HG03045 (cell line): ENCODE data around the gene HIVEP3.

ENCODE experiments used
- ATAC-seq: cut with Tn5 transposase; IDR thresholded peaks from one replicate; pipeline ENCODE4 v1.9.1; 2021; ENCODE audit warnings: mild to moderate bottlenecking, moderate library complexity; ENCODE audit not compliant: unreplicated experiment

Gene HIVEP3

DNA sequence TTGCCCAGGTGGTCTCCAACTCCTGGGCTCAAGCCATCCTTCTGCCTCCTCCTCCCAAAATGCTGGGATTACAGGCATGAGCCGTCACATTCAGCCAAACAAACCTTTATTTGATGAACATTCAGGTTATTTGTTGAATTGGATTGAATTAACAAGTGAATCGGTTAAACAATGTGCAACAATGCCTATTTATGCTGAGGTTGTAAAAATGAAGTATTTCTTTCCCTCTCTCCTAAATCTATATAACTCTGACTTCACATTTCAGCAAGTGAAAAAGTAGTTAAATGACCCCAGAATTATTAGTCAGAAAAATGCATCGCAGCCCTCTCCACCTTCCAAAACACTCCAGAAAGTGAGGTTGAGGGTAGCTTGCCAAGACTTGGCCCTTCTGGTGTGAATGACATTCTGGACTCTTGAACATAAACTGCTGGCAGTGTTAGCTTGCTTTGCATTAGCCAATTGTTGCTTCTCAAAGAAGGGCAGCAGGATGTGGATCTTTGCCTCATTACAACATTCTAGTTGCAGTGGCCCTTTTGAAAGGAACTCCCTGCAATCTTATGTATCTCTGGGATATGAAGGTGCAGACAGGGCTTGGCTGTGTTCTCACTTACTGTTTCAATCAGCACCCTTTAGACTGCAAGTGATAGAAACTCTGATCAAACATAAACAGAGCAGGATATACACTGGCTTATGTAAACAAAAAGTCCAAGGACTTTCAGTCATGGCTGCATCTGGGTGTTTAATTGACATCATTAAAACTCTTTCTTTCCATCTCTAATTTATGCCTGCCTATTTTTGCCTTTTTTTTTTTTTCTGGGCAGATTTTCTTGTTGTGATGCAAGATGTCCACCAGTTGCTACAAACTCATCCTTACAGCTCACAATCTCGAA, 456.7 kb downstream of the HIVEP3 start:
- ATAC-seq = no peak

DNA sequence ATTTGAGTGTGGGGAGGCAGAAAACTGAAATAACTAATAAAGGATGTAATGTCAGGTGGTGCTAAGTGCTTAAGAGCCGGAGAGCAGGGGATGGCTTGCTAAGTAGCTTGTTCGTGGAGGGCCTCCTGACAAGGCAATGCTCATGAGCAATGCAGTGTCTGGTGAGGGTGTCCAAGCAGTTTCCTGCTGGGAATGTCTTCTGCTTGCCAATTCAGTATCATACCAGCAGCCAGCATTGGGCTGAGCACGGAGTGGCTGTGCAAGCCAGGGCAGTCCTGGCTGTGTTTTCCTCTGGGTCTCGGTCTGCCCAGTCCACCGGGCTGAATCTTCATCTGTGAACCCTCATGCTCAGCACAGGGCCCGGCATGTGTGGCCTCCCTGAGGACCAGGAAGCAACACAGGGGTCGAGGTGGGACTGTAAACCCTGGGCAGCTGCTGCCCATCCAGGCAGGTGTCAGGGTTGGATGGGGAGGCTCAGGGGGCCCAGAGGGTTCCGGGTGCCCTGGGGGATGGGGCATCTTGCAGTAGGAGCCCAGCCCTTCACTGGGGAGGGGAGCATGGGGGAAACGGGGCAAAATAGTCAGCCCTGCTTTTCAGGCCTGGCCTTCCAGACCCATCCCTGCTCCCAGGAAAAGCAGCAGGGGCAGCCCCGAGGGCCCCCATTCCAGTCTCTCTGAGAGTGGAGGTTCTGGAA, 461.7 kb downstream of the HIVEP3 start:
- ATAC-seq = no peak
